ENCODE results near the gene NTMT2.

NTMT2 gene

DNA sequence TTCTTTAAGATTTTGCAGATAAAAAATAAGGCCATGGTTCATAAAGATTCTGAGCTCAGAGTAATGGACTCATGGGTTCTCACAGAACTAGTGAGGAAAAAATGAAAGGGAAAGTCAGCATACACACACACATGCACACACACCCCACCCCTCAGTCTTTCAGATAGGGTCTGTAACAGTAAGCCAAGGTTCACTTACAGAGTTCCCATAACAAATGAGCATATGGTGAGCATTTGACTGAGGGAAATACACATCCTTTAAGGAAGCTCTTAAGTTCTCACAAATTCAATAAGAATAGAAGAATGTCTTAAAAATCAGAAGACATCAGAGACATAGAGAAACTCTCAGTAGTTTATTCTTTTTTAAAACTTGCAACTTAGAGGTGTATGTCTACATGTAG lies 57.9 kb downstream of the NTMT2 start:
- TF ChIP-seq POLR2A (IDR thresholded peaks at IDR 0.05; ENCODE audit: extremely low read depth, insufficient read length) (no peak), MYC (IDR thresholded peaks at IDR 0.05; ENCODE audit: low read depth, low read length) (no peak)
- TF ChIP-seq, protein P1, sequence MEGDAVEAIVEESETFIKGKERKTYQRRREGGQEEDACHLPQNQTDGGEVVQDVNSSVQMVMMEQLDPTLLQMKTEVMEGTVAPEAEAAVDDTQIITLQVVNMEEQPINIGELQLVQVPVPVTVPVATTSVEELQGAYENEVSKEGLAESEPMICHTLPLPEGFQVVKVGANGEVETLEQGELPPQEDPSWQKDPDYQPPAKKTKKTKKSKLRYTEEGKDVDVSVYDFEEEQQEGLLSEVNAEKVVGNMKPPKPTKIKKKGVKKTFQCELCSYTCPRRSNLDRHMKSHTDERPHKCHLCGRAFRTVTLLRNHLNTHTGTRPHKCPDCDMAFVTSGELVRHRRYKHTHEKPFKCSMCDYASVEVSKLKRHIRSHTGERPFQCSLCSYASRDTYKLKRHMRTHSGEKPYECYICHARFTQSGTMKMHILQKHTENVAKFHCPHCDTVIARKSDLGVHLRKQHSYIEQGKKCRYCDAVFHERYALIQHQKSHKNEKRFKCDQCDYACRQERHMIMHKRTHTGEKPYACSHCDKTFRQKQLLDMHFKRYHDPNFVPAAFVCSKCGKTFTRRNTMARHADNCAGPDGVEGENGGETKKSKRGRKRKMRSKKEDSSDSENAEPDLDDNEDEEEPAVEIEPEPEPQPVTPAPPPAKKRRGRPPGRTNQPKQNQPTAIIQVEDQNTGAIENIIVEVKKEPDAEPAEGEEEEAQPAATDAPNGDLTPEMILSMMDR (IDR thresholded peaks at IDR 0.05; ENCODE audit: low read depth, low read length): no peak
- TF ChIP-seq, protein P2, sequence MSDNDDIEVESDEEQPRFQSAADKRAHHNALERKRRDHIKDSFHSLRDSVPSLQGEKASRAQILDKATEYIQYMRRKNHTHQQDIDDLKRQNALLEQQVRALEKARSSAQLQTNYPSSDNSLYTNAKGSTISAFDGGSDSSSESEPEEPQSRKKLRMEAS (IDR thresholded peaks at IDR 0.05; ENCODE audit: low read depth, low read length): no peak
- no peak for DNase-seq (ENCODE audit: low read depth)
- H3K4me3 ChIP-seq (ENCODE audit: low read depth, low read length): no peak overlapping the region

DNA sequence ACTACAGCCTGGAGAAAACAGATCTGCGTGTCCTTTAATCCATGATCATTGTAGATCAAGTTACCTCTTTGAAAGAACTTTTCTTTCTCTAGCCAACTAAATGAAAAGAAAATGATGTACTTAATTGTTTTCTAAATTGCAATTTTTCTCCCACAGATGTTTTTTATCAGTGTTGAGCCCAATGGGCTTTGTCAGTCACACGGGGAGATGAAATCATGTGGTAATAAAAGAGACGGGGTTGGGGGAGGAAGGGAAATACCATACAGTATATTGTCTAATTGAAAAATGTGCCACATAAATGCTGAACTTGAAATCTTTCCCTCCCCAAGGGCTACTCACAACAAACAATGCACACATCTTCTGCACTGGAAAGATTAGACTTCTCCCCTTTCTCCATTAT lies 58.4 kb downstream of the NTMT2 start:
- TF ChIP-seq POLR2A (IDR thresholded peaks at IDR 0.05; ENCODE audit: extremely low read depth, insufficient read length): no peak
- DNase-seq (ENCODE audit: low read depth): no peak
- H3K4me3 ChIP-seq (ENCODE audit: low read depth, low read length): no peak overlapping the region

DNA sequence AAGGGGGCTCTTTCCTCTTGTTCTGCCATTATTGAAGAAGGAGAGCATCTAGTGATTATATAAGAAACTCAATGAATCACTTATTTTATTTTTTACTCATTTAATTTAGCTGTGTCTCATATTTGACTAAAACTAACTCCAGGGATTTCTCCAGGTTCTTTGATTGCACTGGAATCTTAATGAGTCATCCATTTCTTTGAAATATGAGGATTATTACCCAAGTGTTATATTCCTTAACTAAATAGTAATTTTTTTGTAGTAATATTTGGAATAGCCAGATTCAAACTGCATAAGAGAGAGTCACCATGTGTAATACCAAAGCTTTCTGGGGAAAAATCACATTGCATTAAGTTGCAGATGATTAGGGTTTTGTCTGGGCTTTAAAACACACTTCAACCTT lies 59.5 kb downstream of the NTMT2 start:
- no peak for DNase-seq (ENCODE audit: low read depth)
- TF ChIP-seq, protein P1 (IDR thresholded peaks at IDR 0.05; ENCODE audit: low read depth, low read length): no peak
- TF ChIP-seq, protein P2 (IDR thresholded peaks at IDR 0.05; ENCODE audit: low read depth, low read length): no peak
- TF ChIP-seq MYC (IDR thresholded peaks at IDR 0.05; ENCODE audit: low read depth, low read length) (no peak), POLR2A (IDR thresholded peaks at IDR 0.05; ENCODE audit: extremely low read depth, insufficient read length) (no peak)
- H3K4me3 ChIP-seq (ENCODE audit: low read depth, low read length): no peak overlapping the region

DNA sequence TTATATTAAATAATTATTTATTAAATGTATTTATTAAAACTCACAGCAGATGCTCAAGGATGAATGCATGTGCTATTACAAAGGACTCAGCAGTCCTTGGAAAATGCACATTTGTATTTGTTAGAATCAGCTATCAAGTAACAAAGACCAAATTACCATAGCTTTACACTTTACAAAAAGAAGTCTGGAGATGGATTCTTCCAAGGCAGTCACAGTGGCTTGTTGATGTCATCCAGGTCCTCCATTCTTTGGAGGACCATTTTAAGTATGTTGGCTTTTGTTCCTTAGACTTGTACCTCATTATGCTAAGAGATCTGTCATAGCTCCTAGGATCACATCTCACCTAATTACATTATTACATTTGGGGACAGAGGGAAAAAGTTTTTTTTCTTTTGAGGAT lies 63.4 kb downstream of the NTMT2 start:
- TF ChIP-seq POLR2A (IDR thresholded peaks at IDR 0.05; ENCODE audit: extremely low read depth, insufficient read length): no peak
- TF ChIP-seq, protein P2 (IDR thresholded peaks at IDR 0.05; ENCODE audit: low read depth, low read length): no peak
- TF ChIP-seq, protein P1 (IDR thresholded peaks at IDR 0.05; ENCODE audit: low read depth, low read length): no peak
- TF ChIP-seq MYC (IDR thresholded peaks at IDR 0.05; ENCODE audit: low read depth, low read length): no peak
- no peak for DNase-seq (ENCODE audit: low read depth)
- no peak overlapping the region for H3K4me3 ChIP-seq (ENCODE audit: low read depth, low read length)

DNA sequence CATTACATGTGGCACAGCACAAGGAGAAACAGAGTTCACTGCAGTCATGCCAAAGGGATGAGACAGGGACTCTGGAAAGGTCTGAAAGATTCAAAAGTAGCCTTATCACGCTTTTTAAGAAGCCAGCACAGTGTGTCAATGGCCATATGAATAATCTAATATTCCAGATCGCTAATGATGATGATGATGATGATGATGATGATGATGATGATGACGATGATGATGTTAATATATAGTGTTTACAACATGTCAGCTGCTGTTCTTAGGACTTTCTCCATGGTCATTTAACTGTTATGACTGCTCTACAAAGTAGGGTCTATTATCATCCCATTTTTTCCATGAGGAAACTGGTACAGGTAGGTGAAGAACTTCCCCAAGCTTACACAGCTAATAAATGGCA lies 64.4 kb downstream of the NTMT2 start:
- no peak overlapping the region for H3K4me3 ChIP-seq (ENCODE audit: low read depth, low read length)
- DNase-seq (ENCODE audit: low read depth): no peak
- TF ChIP-seq, protein P2 (IDR thresholded peaks at IDR 0.05; ENCODE audit: low read depth, low read length): no peak

DNA sequence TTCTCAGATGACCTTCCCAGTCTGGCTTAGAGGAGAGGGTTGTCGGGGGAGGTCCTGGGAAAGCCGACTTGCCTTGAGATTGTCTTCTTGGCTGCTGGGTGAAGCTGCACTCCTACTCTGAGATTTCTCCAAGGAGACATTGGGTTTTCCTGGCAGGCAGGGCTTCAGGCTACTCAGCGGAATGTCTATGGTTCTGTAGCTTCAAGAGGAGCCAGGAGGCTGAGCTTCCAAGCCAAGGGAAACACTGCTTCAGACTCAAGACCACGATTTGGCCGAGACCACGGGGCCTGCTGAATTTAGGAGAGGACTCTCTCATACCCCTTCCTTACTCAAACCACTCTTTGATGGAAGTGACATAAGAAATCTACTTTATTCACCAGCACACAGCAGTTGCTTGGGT lies 67.8 kb downstream of the NTMT2 start:
- no peak overlapping the region for H3K4me3 ChIP-seq (ENCODE audit: low read depth, low read length)
- no peak for DNase-seq (ENCODE audit: low read depth)
- TF ChIP-seq POLR2A (IDR thresholded peaks at IDR 0.05; ENCODE audit: extremely low read depth, insufficient read length) (no peak), MYC (IDR thresholded peaks at IDR 0.05; ENCODE audit: low read depth, low read length) (no peak)
- TF ChIP-seq, protein P2 (IDR thresholded peaks at IDR 0.05; ENCODE audit: low read depth, low read length): no peak
- TF ChIP-seq, protein P1 (IDR thresholded peaks at IDR 0.05; ENCODE audit: low read depth, low read length): no peak

Measured in NB4 (cell line).